Lung (tissue), 12 donors: ENCODE data around the gene MICU1. TPM values are rescaled to one million over a fixed set of nuclear protein-coding genes. Genes with fewer than 3 reads are reported as not detected.
"Not testable (repeated sequence)": the region's sequence is repeated elsewhere in the genome, so short reads cannot be mapped to it uniquely, and the experiment has no call there.

Experiments
- ATAC-seq: fragments of 200-7000 bp; cut with Tn5 transposase; one replicate; pipeline ENCODE4 v1.9.1; 2020; ENCODE audit warnings: moderate number of reproducible peaks; ENCODE audit not compliant: insufficient read depth, low FRiP score
- DNase-seq, 3 donors: peaks; one replicate each; pipeline ENCODE4 v3.0.0-alpha.2; 2013 to 2017
- H3K27ac ChIP-seq, 2 donors: one replicate each; pipeline ENCODE4 v1.5.1; 2013; ENCODE audit warnings: mild to moderate bottlenecking in 2 of 2, moderate library complexity in 2 of 2, control low read depth in 1 of 2, inconsistent platforms in 1 of 2, low read depth in 1 of 2, low read length in 1 of 2
- H3K27me3 ChIP-seq, 3 donors: one replicate each; pipeline ENCODE4 v1.5.1; 2013; ENCODE audit warnings: low read length in 2 of 3; ENCODE audit not compliant: control insufficient read depth in 3 of 3, insufficient read depth in 3 of 3
- H3K36me3 ChIP-seq, 4 donors: one replicate each; pipeline ENCODE4 v1.5.1; 2013; ENCODE audit warnings: low read length in 4 of 4, mild to moderate bottlenecking in 1 of 4, moderate library complexity in 1 of 4; ENCODE audit not compliant: control insufficient read depth in 4 of 4, insufficient read depth in 4 of 4
- H3K4me1 ChIP-seq, 5 donors: one replicate each; pipeline ENCODE4 v1.5.1; 2013; ENCODE audit warnings: low read length in 5 of 5, mild to moderate bottlenecking in 2 of 5, moderate library complexity in 1 of 5; ENCODE audit not compliant: control insufficient read depth in 5 of 5, insufficient read depth in 5 of 5
- H3K4me3 ChIP-seq: one replicate; pipeline ENCODE4 v1.5.1; 2013; ENCODE audit warnings: mild to moderate bottlenecking, control low read depth, moderate library complexity
- H3K9ac ChIP-seq, 2 donors: one replicate each; pipeline ENCODE4 v1.5.1; 2013; ENCODE audit warnings: low read length in 2 of 2, control low read depth in 1 of 2; ENCODE audit not compliant: insufficient read depth in 1 of 2
- H3K9me3 ChIP-seq, 4 donors: one replicate each; pipeline ENCODE4 v1.5.1; 2013; ENCODE audit warnings: low read length in 3 of 4, mild to moderate bottlenecking in 1 of 4, moderate library complexity in 1 of 4; ENCODE audit not compliant: control insufficient read depth in 4 of 4, insufficient read depth in 3 of 4
- WGBS, 2 donors: extraction: QIAGEN DNeasy Blood & Tissue Kit; methylation state at CpG; one replicate each; pipeline ENCODE4 v1.1.7; 2013; 5-methylcytosine and 5-hydroxymethylcytosine counted together
- polyA plus RNA-seq, 2 donors: library from polyadenylated mRNA; stranded (reverse); fragments of 200-250 nt; gene quantifications; one replicate each; pipeline ENCODE4 v1.2.1, GENCODE V29; 2013
- total RNA-seq, 2 donors: library from RNA; depleted of rRNA in 1 of 2; stranded (reverse); fragments of >200 nt in 1 of 2; gene quantifications; one replicate each; pipeline ENCODE4 v1.2.1, GENCODE V29; 2014 to 2021
- TF ChIP-seq, protein P1 (sequence below): IDR thresholded peaks from 2 replicates; pipeline ENCODE4 v1.5.1; 2012; ENCODE audit warnings: mild to moderate bottlenecking; ENCODE audit errors: control extremely low read depth, extremely low read depth
- donor health status: control.
- donor health status: control.
- donor health status: Bipolar disorder and iron deficiency.
- donor health status: healthy.
- donor health status: DM: yes; HTN: yes; CAD: no.

The MICU1 gene
- total and polyA plus RNA-seq, 4 donors: 41.9 to 86.4 (median 43.2) TPM

DNA sequence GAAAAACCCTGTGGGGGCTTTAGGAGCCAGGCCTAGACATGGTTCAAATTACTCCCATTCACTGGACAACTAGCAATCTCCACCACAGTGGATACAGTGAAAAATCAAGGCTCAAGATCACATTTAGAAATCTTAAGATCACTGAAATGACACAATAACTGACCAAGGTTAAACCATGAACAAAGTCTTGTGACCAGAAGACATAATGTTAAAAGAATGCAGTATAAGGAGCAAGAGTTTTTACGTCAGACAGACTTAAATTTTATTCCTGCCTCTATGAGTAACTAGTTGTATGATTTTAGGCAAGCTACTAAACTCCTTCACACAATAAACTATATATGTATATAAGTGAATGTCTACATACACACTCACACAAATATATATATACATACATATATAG, 68.5 kb downstream of the MICU1 start:
- Histone ChIP-seq H3K9ac (no peak overlapping the region), H3K27ac (no peak overlapping the region), H3K4me3 (no peak overlapping the region), H3K4me1 (no peaks in the 10 kb centered on the region), H3K27me3 (no peaks in the 10 kb centered on the region), H3K9me3 (peaks cover 0 to 1% (median 0%) of the 10 kb centered on the region in 4 donors), H3K36me3 (peaks cover 7 to 9% (median 9%) of the 10 kb centered on the region in 4 donors)
- DNase-seq (no peak), ATAC-seq (no peak)
- TF ChIP-seq, protein P1, sequence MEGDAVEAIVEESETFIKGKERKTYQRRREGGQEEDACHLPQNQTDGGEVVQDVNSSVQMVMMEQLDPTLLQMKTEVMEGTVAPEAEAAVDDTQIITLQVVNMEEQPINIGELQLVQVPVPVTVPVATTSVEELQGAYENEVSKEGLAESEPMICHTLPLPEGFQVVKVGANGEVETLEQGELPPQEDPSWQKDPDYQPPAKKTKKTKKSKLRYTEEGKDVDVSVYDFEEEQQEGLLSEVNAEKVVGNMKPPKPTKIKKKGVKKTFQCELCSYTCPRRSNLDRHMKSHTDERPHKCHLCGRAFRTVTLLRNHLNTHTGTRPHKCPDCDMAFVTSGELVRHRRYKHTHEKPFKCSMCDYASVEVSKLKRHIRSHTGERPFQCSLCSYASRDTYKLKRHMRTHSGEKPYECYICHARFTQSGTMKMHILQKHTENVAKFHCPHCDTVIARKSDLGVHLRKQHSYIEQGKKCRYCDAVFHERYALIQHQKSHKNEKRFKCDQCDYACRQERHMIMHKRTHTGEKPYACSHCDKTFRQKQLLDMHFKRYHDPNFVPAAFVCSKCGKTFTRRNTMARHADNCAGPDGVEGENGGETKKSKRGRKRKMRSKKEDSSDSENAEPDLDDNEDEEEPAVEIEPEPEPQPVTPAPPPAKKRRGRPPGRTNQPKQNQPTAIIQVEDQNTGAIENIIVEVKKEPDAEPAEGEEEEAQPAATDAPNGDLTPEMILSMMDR: no peak
- 82 to 83% methylated on average over 1 of the region's 1 CpG for WGBS, 2 donors

DNA sequence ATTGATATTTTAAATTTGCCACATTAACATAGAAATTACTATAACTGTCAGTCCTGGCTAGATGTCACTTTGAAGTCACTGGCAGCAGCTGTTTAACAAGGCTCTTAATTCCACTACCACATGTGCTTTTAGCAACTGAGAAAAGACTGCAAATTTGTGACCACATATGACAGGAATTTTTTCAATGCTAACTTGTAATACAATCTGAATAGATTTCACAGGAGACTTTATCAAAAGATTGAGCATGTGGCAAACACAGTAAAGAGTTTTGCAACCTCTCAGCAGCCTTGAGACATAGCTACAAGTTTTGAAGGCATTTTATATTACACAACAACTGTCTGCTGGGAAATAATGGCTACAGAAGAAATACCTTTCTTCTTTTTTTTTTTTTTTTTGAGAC, 73.0 kb downstream of the MICU1 start:
- H3K4me3 ChIP-seq: no peak overlapping the region
- H3K9ac ChIP-seq: no peak overlapping the region
- ATAC-seq (peak; percentile 47), DNase-seq (peak in 2 of 3 donors; percentile 18 to 44)
- H3K4me1 ChIP-seq: no peaks in the 10 kb centered on the region
- no peaks in the 10 kb centered on the region for H3K27me3 ChIP-seq
- H3K27ac ChIP-seq: no peak overlapping the region
- peaks cover 0 to 1% (median 0%) of the 10 kb centered on the region in 4 donors for H3K9me3 ChIP-seq
- TF ChIP-seq, protein P1: no peak
- peaks cover 9 to 18% (median 9%) of the 10 kb centered on the region in 4 donors for H3K36me3 ChIP-seq

DNA sequence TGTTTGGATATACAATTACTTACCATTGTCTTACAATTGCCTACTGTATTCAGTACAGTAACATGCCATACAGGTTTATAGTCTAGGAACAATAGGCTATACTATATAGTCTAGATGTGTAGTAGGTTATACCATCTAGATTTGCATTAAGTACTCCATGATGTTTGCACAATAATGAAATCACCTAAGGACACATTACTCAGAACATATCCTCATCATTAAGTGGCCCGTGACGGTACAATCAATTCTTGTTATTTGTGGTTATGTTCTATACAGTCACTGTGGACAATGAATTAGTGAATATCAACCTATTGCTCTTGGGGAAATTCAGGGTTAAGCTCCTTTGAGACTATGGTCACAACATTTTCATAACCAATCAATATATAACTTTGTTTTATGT, 75.6 kb downstream of the MICU1 start:
- Histone ChIP-seq H3K4me1 (peaks cover 0 to 4% (median 0%) of the 10 kb centered on the region in 5 donors), H3K4me3 (no peak overlapping the region), H3K27ac (no peak overlapping the region), H3K9me3 (peaks cover 0 to 1% (median 0%) of the 10 kb centered on the region in 4 donors), H3K9ac (no peak overlapping the region), H3K36me3 (peaks cover 9 to 20% (median 12%) of the 10 kb centered on the region in 4 donors), H3K27me3 (no peaks in the 10 kb centered on the region)
- WGBS, 2 donors: 96 to 98% methylated on average over 2 of the region's 2 CpGs
- TF ChIP-seq, protein P1: no peak
- DNase-seq (no peak), ATAC-seq (no peak)

DNA sequence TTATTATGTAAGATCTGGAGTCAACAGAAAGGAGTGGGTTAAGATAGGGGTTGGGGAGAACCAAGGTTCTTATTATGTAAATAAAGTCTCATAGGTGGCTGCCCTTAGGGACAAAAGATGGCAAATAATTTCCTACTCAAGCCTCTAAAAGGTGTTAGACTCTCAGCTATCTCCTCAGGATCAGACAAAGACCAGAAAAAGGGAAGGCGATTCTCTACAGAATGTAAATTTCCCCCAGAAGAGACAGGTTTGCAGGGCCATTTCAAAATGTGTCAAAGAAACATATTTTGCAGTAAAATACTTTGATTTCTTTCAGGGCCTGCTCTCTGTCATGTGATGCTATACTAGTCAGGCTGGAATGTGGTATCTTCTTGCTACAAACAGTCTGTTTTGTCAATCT, 80.3 kb downstream of the MICU1 start:
- H3K4me3 ChIP-seq: no peak overlapping the region
- TF ChIP-seq, protein P1: no peak
- peaks cover 0 to 13% (median 0%) of the 10 kb centered on the region in 5 donors for H3K4me1 ChIP-seq
- 81 to 96% methylated on average over 1 of the region's 1 CpG for WGBS, 2 donors
- no peak overlapping the region for H3K27ac ChIP-seq
- DNase-seq: no peak
- no peak for ATAC-seq
- no peak overlapping the region for H3K9ac ChIP-seq
- H3K36me3 ChIP-seq: peaks cover 6 to 32% (median 21%) of the 10 kb centered on the region in 4 donors
- peaks cover 0 to 6% (median 4%) of the 10 kb centered on the region in 4 donors for H3K9me3 ChIP-seq
- no peaks in the 10 kb centered on the region for H3K27me3 ChIP-seq

DNA sequence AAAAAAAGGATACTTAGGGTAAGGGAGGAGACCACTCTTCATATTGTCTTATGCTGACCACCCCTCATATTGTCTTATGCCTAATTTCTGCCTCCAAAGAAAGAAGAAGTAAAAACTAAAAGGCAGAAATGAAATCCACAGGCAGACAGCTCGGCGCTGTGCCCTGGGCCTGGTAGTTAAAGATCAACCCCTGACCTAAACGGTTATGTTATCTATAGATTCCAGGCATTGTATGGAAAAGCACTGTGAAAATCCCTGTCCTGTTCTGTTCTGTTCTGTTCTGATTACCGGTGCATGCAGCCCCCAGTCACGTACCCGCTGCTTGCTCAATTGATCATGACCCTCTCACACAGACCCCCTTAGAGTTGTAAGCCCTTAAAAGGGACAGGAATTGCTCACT, 82.0 kb downstream of the MICU1 start:
- WGBS, 2 donors: 89 to 90% methylated on average over 6 of the region's 6 CpGs
- DNase-seq, ATAC-seq, H3K27ac ChIP-seq, H3K9me3 ChIP-seq, H3K4me3 ChIP-seq, H3K9ac ChIP-seq, H3K27me3 ChIP-seq: not testable (repeated sequence)
- peaks cover 6 to 26% (median 12%) of the 10 kb centered on the region in 4 donors for H3K36me3 ChIP-seq
- H3K4me1 ChIP-seq: peaks cover 0 to 13% (median 0%) of the 10 kb centered on the region in 5 donors
